Measurements from ENCODE around the gene SLC9A9.

DNA sequence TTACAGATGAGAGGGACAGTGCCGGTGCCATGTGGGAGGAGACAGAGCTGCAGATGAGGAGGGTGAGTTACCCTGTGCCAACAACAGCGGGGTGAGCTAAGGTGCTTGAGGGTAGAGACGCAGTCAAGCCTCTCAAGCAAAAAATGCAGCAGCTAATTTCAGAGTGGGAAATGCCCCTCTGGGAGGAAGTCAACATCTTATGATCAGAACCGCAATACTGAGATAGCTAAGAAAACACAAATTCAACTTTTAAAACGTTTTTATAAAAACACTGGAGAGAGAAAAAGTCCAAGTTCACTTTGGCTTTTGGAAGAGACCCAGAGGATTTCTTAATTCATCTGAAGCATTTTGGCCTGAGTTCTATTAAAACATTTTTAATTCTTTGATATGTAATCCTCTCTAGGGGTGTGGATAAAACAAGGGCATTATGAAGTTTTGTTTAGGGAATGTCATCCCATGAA lies 319.2 kb downstream of the SLC9A9 start:
- TF ChIP-seq, protein P1, sequence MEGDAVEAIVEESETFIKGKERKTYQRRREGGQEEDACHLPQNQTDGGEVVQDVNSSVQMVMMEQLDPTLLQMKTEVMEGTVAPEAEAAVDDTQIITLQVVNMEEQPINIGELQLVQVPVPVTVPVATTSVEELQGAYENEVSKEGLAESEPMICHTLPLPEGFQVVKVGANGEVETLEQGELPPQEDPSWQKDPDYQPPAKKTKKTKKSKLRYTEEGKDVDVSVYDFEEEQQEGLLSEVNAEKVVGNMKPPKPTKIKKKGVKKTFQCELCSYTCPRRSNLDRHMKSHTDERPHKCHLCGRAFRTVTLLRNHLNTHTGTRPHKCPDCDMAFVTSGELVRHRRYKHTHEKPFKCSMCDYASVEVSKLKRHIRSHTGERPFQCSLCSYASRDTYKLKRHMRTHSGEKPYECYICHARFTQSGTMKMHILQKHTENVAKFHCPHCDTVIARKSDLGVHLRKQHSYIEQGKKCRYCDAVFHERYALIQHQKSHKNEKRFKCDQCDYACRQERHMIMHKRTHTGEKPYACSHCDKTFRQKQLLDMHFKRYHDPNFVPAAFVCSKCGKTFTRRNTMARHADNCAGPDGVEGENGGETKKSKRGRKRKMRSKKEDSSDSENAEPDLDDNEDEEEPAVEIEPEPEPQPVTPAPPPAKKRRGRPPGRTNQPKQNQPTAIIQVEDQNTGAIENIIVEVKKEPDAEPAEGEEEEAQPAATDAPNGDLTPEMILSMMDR (IDR thresholded peaks at IDR 0.05): no peak
- no peak for TF ChIP-seq POLR2A (IDR thresholded peaks at IDR 0.05; ENCODE audit: low read depth)
- TF ChIP-seq EP300 (IDR thresholded peaks at IDR 0.05): no peak

Measured in esophagus muscularis mucosa (tissue), 4 donors.